Skin epidermis (tissue), 12 donors: ENCODE measurements around the gene MANEAL.
"Not testable (repeated sequence)": the region's sequence is repeated elsewhere in the genome, so short reads cannot be mapped to it uniquely, and the experiment has no call there.

Source experiments
- H3K27ac ChIP-seq, 21 experiments: fragments of 200-600 bp; sonication (generic) in 11 of 21; one replicate each; pipeline ENCODE4 v1.5.0; 2020; ENCODE audit warnings: mild to moderate bottlenecking in 3 of 21, inconsistent platforms in 2 of 21, moderate library complexity in 2 of 21
- H3K4me3 ChIP-seq, 7 experiments: fragments of 200-600 bp; sonication (generic) in 2 of 7; one replicate each; pipeline ENCODE4 v1.5.0; 2020; ENCODE audit warnings: inconsistent platforms in 2 of 7, mild to moderate bottlenecking in 2 of 7, moderate library complexity in 1 of 7

MANEAL gene, protein sequence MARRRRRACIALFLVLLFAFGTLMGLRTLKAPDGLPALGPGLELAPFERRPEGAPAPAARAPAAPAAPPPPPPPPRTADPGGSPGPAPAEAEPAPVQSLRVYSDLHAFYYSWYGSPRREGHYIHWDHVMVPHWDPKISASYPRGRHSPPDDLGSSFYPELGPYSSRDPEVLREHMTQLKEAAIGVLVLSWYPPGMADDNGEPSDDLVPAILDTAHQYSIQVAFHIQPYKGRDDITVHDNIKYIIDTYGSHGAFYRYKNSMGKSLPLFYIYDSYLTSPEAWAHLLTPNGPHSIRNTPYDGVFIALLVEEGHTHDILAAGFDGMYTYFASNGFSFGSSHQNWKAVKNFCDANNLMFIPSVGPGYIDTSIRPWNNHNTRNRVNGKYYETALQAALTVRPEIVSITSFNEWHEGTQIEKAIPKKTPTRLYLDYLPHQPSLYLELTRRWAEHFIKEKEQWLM

GRCh38 chr1:37793773-37794371 lies at the start of gene MANEAL:
Gene MANEAL (plus strand): TSS chr1:37793847. CDS start chr1:37794183, 336 bp downstream.
- H3K27ac ChIP-seq = peak within 1 kb of the TSS in 3 of 21 experiments; percentile 3 to 35 (median 15)

GRCh38 chr1:37746806-37747205 lies 46.8 kb upstream of the MANEAL start:
- Histone ChIP-seq H3K4me3 (no peak overlapping the region), H3K27ac (no peak overlapping the region)

More at GRCh38 chr1:37793773-37794371, at the start of gene MANEAL:
- H3K4me3 ChIP-seq = peak within 1 kb of the TSS; percentile 37 to 59 (median 43)

DNA sequence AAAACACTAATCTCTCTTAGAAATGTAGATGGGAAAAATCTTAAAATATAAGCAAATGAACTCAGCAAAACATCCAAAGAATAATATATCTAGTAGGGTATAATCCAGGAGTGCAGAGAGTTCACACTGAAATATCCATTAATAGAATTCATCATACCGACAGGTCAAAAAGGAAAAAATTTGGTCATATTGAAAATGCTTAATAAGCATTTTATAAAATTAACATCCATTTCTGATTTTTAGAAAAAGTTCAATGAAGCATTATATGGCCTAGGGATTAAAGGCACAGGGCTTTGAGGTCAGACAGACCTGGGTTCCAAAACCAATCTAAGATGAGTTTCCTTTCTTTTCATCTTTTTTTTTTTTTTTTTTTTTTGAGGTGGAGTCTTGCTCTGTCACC lies 45.1 kb upstream of the MANEAL start:
- Histone ChIP-seq H3K27ac (no peak overlapping the region), H3K4me3 (no peak overlapping the region)

DNA sequence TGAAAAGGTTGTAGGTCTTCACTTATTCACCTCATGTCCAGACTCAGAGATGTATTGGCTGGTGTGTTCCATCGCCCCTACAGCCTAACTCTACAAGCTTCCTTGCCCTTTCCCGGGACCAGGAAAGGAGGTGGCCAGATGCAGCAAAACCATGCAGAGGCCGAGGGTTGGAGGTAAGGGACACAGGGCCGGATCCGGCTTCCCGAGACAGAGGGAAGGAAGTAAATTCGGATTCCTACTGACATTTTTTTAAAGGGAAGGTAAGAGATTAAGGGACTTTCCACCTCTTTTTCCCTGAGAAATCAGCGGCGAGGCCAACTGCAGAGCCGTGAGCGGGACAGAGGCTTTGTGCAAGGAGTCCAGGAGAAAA lies 41.4 kb upstream of the MANEAL start:
- H3K27ac ChIP-seq = no peak overlapping the region
- H3K4me3 ChIP-seq = peak overlapping the region in 3 of 7 experiments; percentile 25 to 42 (median 40)

DNA sequence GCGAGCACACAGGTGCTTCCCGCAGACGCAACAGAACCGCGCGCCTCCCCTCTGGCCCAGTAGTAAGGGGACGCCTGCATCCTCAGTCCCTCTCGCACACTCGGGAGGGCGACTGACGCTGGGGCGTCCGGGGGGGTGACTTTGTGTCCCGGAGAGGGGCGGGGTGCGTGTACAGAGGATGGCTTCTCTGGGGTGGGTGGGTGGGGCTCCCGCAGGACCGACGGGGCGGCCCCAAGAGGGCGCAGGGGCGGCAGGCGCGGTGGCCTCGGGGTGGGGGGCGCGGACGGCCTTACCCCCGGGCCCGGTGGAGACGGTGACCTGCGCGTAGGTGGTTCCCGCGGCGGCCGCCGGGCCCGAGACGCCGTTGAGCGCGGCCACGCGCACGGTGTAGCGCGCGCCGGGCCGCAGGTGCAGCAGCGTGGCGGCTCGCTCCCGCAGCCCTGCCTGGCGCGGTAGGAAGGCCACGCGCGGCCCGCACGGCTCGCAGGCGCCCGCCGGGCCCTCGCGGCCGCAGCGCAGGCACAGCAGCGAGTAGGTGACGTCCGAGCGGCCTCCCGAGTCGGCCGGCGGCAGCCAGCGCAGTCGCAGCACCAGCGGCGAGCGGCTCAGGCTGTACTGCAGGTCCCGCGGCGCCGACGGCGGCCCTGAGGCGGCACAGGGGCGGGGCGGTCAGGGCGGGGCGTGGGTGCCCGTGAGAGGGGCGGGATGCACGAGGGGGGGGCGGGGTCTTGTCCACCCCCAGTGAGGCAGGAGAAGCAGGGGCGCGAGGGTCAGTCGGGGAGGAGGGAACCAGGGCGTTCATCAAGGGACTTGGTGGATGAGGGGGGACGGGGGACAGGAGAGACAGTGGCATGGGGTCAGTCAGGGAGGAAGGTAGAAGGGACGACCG lies 40.8 kb upstream of the MANEAL start:
- Histone ChIP-seq H3K4me3 (peak overlapping the region in 5 of 7 experiments; percentile 25 to 42 (median 31)), H3K27ac (no peak overlapping the region)

GRCh38 chr1:37753473-37754321 lies 40.0 kb upstream of the MANEAL start:
- Histone ChIP-seq H3K4me3 (peak overlapping the region in 2 of 7 experiments; percentile 29 to 40), H3K27ac (no peak overlapping the region)

GRCh38 chr1:37755290-37755689 lies 38.4 kb upstream of the MANEAL start:
- H3K27ac ChIP-seq = no peak overlapping the region
- H3K4me3 ChIP-seq = no peak overlapping the region

DNA sequence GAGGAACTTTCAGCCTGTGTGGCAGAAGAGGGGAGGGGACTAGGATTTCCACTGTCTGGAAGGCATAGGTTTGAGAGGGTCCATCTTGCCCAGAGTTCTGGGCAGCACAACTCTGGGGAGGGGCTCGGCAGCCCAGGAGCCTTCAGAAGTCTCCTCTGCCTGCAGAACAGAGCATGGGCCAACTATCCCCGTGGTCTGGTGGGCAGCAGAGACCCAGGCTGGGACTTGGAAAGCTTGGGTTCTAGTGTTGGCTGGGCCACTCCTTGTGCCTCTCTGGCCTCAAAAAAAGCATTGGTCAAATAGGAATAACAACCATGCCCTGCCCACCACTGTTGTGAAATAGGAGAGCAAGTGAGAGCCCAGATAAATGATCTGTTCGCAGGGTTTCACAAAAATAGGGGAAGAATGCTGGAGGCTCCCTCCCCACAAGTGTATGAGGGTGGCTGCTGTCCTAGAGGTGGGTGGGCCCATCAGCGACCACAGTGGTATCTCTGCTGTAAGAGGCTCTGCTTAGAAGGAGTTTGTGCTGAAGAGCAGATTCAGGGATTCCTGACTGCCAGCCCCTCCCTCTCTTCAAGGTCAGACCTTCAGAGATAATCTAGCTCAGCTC lies 37.6 kb upstream of the MANEAL start:
- Histone ChIP-seq H3K4me3 (no peak overlapping the region), H3K27ac (no peak overlapping the region)

GRCh38 chr1:37759451-37759850 lies 34.2 kb upstream of the MANEAL start:
- H3K27ac ChIP-seq = no peak overlapping the region
- no peak overlapping the region for H3K4me3 ChIP-seq

GRCh38 chr1:37761416-37762095 lies 32.1 kb upstream of the MANEAL start:
- H3K4me3 ChIP-seq = no peak overlapping the region
- no peak overlapping the region for H3K27ac ChIP-seq

DNA sequence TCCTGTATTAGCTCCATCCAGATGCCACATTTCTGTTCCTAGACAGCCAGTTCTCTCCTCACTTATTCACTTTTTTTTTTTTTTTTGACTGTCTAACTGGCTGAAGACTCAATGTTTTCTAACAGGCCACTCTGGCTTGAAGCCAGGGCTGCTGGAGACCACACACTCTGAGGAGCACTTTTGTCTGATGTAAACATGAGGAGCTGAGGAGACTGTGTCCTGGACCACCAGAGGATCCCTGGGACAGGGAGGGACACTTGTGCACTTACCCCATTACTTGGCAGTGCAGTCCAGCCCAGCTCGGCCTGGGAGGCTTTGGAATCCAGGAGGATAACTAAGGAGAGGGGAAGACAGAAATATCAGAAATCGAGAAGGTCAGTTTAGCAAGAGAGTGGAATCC lies 31.1 kb upstream of the MANEAL start:
- Histone ChIP-seq H3K4me3 (no peak overlapping the region), H3K27ac (no peak overlapping the region)

GRCh38 chr1:37763791-37764413 lies 29.7 kb upstream of the MANEAL start:
- Histone ChIP-seq H3K4me3 (no peak overlapping the region), H3K27ac (no peak overlapping the region)

DNA sequence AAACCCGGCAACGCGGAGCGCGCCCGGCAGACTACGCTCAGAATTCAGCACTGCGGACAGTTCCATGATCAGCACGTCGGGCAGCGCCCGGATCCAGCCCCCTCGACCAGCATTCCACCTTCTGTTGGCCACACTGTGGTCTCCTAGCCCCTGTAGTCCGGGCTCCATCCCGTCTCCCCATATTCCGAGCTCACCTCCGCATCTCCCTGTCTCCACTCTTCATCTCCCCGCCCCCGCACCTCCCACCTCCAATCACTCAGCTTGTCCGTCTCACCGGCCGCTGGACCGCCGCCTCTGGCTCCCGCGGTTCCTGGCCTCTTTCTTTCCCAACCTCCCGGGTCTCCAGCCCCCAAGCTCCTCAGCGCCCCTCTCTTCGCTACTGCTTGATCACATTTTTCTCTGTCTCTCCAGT lies 29.2 kb upstream of the MANEAL start:
- H3K4me3 ChIP-seq = no peak overlapping the region
- H3K27ac ChIP-seq = no peak overlapping the region

- Histone ChIP-seq H3K27ac (no peak within 1 kb of the TSS), H3K4me3 (no peak within 1 kb of the TSS)
These were observed 28.7 kb upstream of the MANEAL start, which contains the start of gene EPHA10 for GRCh38 chr1:37764888-37765441. Gene EPHA10 (minus strand): TSS chr1:37765120. CDS start chr1:37765066, 54 bp downstream.

GRCh38 chr1:37765916-37766664 lies 27.6 kb upstream of the MANEAL start:
- H3K4me3 ChIP-seq = no peak overlapping the region
- H3K27ac ChIP-seq = no peak overlapping the region

DNA sequence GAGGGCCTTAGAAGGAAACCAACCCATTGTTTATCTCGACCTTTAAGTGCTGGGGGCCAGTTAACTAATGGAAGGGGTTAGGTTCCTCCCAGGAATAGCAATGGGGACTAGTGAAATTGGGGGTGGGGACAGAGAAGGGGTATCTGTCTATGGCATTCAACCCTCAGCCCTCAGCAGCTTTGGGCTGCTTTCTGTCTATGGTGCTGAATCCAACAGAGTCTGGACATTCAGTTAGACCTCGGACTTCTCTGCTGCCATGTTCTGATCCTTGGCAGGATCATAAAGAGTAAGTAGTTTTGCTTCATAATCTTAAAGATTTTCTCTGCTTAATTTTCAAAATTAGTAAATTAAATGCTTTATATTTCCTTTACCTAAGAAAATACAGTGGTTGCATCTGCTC lies 26.2 kb upstream of the MANEAL start:
- Histone ChIP-seq H3K4me3 (no peak overlapping the region), H3K27ac (no peak overlapping the region)

- H3K27ac ChIP-seq, H3K4me3 ChIP-seq: not testable (repeated sequence)
These were observed 22.2 kb upstream of the MANEAL start for GRCh38 chr1:37771440-37771839.
